Body of pancreas (tissue), 4 donors: ENCODE measurements around the gene NAP1L5.

Experiments used
- POLR2A ChIP-seq, 3 donors: fragments of 450-650 bp; IDR thresholded peaks; one replicate each; pipeline ENCODE4 v1.6.1; 2016; ENCODE audit warnings: antibody characterized with exemption in 3 of 3, mild to moderate bottlenecking in 2 of 3
- TF ChIP-seq, protein P1 (sequence below), 7 experiments: fragments of 450-650 bp in 4 of 7; fragments of 200-600 bp in 3 of 7; sonication (generic) in 3 of 7; IDR thresholded peaks; one replicate each; pipeline ENCODE4 v1.5.1; 2016 to 2019; ENCODE audit warnings: antibody characterized with exemption in 7 of 7

GRCh38 chr4:88702782-88703181, 5.2 kb upstream of the NAP1L5 start:
- TF ChIP-seq, protein P1, sequence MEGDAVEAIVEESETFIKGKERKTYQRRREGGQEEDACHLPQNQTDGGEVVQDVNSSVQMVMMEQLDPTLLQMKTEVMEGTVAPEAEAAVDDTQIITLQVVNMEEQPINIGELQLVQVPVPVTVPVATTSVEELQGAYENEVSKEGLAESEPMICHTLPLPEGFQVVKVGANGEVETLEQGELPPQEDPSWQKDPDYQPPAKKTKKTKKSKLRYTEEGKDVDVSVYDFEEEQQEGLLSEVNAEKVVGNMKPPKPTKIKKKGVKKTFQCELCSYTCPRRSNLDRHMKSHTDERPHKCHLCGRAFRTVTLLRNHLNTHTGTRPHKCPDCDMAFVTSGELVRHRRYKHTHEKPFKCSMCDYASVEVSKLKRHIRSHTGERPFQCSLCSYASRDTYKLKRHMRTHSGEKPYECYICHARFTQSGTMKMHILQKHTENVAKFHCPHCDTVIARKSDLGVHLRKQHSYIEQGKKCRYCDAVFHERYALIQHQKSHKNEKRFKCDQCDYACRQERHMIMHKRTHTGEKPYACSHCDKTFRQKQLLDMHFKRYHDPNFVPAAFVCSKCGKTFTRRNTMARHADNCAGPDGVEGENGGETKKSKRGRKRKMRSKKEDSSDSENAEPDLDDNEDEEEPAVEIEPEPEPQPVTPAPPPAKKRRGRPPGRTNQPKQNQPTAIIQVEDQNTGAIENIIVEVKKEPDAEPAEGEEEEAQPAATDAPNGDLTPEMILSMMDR (IDR thresholded peaks at IDR 0.05), result no peak
- no peak for TF ChIP-seq POLR2A (IDR thresholded peaks at IDR 0.05)
